ENCODE results near the gene UBE2G2. TPM values are rescaled to one million over a fixed set of nuclear protein-coding genes. Genes with fewer than 3 reads are reported as not detected.

UBE2G2 gene
- total and polyA plus RNA-seq, 2 of the 4 experiments (the other 2 are of a cell fraction): 65.4 to 91.7 TPM

DNA sequence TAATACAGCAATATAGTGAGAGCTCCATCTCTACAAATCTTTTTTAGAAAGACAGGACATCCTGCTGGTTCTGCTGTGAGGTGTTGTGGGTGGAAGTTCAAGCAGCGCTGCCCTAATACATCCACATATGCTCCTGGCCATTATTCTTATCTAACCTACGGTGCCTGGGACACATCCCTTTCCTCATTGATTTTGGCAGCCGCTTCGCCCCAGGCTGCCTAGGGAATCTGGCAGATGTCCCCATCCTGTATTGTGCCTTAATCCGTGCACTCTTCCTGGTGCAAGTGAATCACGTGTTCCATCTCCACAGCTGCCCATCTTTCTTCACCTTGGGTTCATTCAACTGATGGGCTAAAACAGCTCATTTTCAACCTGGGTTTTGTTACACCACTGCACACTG lies 3.1 kb upstream of the UBE2G2 start:
- Histone ChIP-seq H2AFZ (replicated peaks; ENCODE audit: low read length, poor library complexity) (no peak overlapping the region), H4K20me1 (ENCODE audit: insufficient read depth, low read length) (peaks cover 21% of the 10 kb centered on the region), H3K4ac (ENCODE audit: low read depth, low read length) (no peak overlapping the region), H2BK120ac (ENCODE audit: low read depth, low read length) (no peak overlapping the region), H2BK20ac (ENCODE audit: low read depth, low read length) (no peak overlapping the region), H3K56ac (ENCODE audit: extremely low read depth, insufficient read depth, low read length) (no peak overlapping the region), H3K36me3 (ENCODE audit: control insufficient read depth, insufficient read depth, low read length) (peaks cover 39% of the 10 kb centered on the region), H3K4me2 (ENCODE audit: low read depth, low read length) (no peak overlapping the region), H3K9me3 (ENCODE audit: control insufficient read depth, insufficient read depth, low read length) (no peaks in the 10 kb centered on the region), H4K8ac (ENCODE audit: low read depth in 2 of 2, low read length in 2 of 2) (no peak overlapping the region), H2BK15ac (ENCODE audit: low read depth, low read length) (no peak overlapping the region), H3K27me3 (ENCODE audit: control insufficient read depth, insufficient read depth, low read length) (no peaks in the 10 kb centered on the region), H3K9ac (ENCODE audit: low read depth, low read length) (no peak overlapping the region), H4K91ac (ENCODE audit: insufficient read depth, low read depth, low read length) (no peak overlapping the region), H2AK5ac (ENCODE audit: low read depth, low read length) (no peak overlapping the region), H2AK9ac (replicated peaks; ENCODE audit: low read depth, low read length, poor library complexity) (no peak overlapping the region), H3K18ac (ENCODE audit: low read depth, low read length) (no peak overlapping the region), H3K4me1 (ENCODE audit: control insufficient read depth, insufficient read depth, low read length) (peaks cover 2% of the 10 kb centered on the region; the same call in 1 of the 2 replicates), H3K9me1 (ENCODE audit: insufficient read depth, low read length) (peaks cover 3% of the 10 kb centered on the region; the same call in 1 of the 2 replicates), H3K14ac (replicated peaks; ENCODE audit: low read depth, low read length) (no peak overlapping the region), H2BK5ac (ENCODE audit: low read depth, low read length, poor library complexity, severe bottlenecking) (no peak overlapping the region), H3K23ac (ENCODE audit: low read depth, low read length) (no peak overlapping the region), H3K79me1 (ENCODE audit: low read depth in 1 of 2, low read length in 2 of 2) (peaks cover 32 to 78% of the 10 kb centered on the region in 2 experiments), H3K4me3 (ENCODE audit: insufficient read depth, low read depth, low read length) (no peak overlapping the region), H3K27ac (ENCODE audit: insufficient read depth, low read length) (no peak overlapping the region), H4K5ac (ENCODE audit: low read depth, low read length) (no peak overlapping the region)
- 89% methylated on average over 4 of the region's 6 CpGs; no CpG with 5 or more reads in 1 of the 2 experiments for WGBS, 2 experiments (ENCODE audit: extremely low coverage in 2 of 2, insufficient read length in 1 of 2)
- intact Hi-C loops (cut with micrococcal nuclease): loop anchor here (5.0 to 10.0 kb wide), 2 partner anchors 68 to 330 kb away; partner anchors contain the start of gene PTTG1IP
- dilution Hi-C loops (cut with HindIII; ENCODE audit: low sequenced_read_pairs, unreplicated experiment): no loop called here
- ATAC-seq (ENCODE audit: low read depth) (no peak), DNase-seq (no peak)
- POLR2A ChIA-PET (ENCODE audit: unreplicated experiment): no interaction called here
- in situ Hi-C loops (cut with MboI; ENCODE audit: low sequenced_read_pairs): loop anchor here (25.0 kb wide), 1 partner anchor 308 kb away; no protein-coding TSS in a partner anchor
- CTCF ChIA-PET: no interaction called here
- no TSS peak for BruUV-seq (replicated peaks)
- TF ChIP-seq RCOR1 (IDR thresholded peaks at IDR 0.05; ENCODE audit: insufficient replicate concordance, low read length): no peak
- TF ChIP-seq, protein P1, sequence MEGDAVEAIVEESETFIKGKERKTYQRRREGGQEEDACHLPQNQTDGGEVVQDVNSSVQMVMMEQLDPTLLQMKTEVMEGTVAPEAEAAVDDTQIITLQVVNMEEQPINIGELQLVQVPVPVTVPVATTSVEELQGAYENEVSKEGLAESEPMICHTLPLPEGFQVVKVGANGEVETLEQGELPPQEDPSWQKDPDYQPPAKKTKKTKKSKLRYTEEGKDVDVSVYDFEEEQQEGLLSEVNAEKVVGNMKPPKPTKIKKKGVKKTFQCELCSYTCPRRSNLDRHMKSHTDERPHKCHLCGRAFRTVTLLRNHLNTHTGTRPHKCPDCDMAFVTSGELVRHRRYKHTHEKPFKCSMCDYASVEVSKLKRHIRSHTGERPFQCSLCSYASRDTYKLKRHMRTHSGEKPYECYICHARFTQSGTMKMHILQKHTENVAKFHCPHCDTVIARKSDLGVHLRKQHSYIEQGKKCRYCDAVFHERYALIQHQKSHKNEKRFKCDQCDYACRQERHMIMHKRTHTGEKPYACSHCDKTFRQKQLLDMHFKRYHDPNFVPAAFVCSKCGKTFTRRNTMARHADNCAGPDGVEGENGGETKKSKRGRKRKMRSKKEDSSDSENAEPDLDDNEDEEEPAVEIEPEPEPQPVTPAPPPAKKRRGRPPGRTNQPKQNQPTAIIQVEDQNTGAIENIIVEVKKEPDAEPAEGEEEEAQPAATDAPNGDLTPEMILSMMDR (conservative IDR thresholded peaks at IDR 0.05; ENCODE audit: low read depth, low read length): no peak
